GM21526 (cell line): ENCODE data around the gene TPM2.
"Not testable (repeated sequence)": the region's sequence is repeated elsewhere in the genome, so short reads cannot be mapped to it uniquely, and the experiment has no call there.

Source experiments
- ATAC-seq: cut with Tn5 transposase; IDR thresholded peaks from one replicate; pipeline ENCODE4 v1.9.1; 2021; ENCODE audit warnings: moderate library complexity; ENCODE audit not compliant: unreplicated experiment, low FRiP score

Gene TPM2

DNA sequence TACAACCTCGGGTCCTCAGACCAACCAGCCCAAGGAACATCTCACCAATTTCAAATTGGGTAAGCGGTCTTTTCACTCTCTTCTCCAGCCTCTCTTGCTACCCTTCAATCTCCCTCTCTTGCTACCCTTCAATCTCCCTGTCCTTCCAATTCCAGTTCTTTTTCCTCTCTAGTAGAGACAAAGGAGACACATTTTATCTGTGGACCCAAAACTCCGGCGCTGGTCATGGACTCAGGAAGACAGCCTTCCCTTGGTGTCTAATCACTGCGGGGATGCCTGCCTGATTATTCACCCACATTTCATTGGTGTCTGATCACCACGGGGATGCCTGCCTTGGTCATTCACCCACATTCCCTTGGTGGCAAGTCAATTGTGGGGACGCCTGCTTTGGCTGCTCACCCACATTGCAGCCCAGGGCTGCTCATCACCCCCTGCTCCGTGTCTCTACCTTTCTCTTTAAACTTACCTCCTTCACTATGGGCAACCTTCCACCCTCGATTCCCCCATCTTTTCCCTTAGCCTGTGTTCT lies 52.2 kb downstream of the TPM2 start:
- not testable (repeated sequence) for ATAC-seq

DNA sequence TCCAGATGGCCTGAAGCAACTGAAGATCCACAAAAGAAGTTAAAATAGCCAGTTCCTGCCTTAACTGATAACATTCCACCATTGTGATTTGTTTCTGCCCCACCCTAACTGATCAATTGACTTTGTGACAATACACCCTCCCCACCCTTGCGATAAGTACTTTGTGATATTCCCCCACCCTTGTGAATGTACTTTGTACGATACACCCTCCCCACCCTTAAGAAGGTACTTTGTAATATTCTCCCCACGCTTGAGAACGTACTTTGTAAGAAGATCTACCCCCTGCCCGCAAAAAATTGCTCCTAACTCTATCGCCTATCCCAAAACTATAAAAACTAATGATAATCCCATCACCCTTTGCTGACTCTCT lies 52.9 kb downstream of the TPM2 start:
- ATAC-seq: not testable (repeated sequence)

DNA sequence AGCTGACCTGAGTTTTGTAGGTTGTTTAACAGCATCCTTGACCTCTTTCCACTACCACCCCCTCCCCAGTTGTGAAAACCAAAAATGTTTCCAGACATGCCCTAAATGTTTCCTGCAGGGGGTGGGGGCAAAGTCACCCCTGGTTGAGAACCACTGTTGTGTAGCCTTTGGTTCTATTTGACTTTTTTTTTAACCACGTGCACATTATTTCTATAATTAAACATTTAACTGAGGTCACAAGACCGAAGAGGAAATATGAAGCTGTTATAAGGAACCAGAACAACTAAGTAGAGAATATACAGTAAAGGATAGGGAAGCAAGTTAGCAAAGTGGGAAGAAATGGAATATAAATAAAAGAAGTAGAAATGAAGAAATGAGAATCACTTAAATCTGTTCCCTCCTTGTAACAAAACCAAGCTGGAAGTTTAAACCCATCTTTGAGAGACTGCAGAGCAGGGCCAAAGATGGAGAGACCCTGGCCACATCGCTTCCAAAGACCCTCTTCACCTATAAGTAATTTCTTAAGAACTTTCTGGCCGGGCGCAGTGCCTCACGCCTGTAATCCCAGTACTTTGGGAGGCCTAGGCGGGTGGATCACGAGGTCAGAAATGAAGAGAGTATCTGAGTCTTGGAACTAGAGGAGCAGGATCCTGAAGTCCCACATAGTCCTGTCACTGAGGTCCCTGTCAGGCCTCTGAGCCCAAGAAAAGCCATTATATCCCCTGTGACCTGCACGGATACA lies 53.4 kb downstream of the TPM2 start:
- no peak for ATAC-seq

DNA sequence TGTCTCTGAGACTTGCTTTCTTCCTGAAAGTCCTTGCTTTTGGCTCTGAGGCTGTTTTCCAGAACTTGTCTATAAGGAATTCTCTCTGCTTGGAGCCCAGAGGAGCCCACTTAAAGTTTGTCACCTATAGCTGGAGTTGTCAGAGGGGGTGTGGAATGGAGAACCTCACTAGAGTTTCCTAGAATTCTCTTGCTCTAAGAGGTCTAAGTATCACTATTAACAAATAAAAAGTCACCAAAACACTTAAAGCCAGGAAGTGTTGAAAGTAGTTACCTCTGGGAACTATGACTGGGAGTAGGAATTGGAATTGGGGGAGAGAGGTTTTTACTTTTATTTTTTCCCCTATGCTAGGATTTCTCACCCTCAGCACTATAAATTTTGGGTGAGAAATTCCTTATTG lies 54.0 kb downstream of the TPM2 start:
- no peak for ATAC-seq
